Kidney (tissue), 14 donors: ENCODE results near the gene FAM83C. TPM values are rescaled to one million over a fixed set of nuclear protein-coding genes. Genes with fewer than 3 reads are reported as not detected.
A peak's percentile ranks its signal among the peaks of the same experiment; 100 is the strongest.

Source experiments
- DNase-seq, 5 donors: peaks; one replicate each; pipeline ENCODE4 v3.0.0-alpha.2; 2013 to 2020
- FAIRE-seq: peaks from 2 replicates; lab custom pipeline; 2012; peaks lifted over from hg19 to GRCh38; lab: Jason Lieb, UNC
- H3K27ac ChIP-seq, 2 donors: one replicate each; pipeline ENCODE4 v1.7.0; 2013; ENCODE audit warnings: low read depth in 2 of 2, low read length in 2 of 2, inconsistent platforms in 1 of 2
- H3K27me3 ChIP-seq: one replicate; pipeline ENCODE4 v1.7.1; 2013; ENCODE audit warnings: low read length, inconsistent platforms; ENCODE audit not compliant: control insufficient read depth, insufficient read depth
- H3K36me3 ChIP-seq, 3 donors: one replicate each; pipeline versions ENCODE4 v1.7.0 to v1.7.1; 2013; ENCODE audit warnings: low read length in 3 of 3, control low read depth in 1 of 3, inconsistent platforms in 1 of 3; ENCODE audit not compliant: insufficient read depth in 3 of 3, control insufficient read depth in 2 of 3
- H3K4me1 ChIP-seq, 3 donors: one replicate each; pipeline versions ENCODE4 v1.7.0 to v1.7.1; 2013; ENCODE audit warnings: low read length in 3 of 3, inconsistent platforms in 1 of 3, low read depth in 1 of 3; ENCODE audit not compliant: control insufficient read depth in 2 of 3, insufficient read depth in 2 of 3
- H3K4me3 ChIP-seq, 3 donors: one replicate each; pipeline versions ENCODE4 v1.7.0 to v1.8.1; 2013; ENCODE audit warnings: low read length in 3 of 3, control low read depth in 1 of 3, inconsistent platforms in 1 of 3
- H3K9ac ChIP-seq, 3 donors: one replicate each; pipeline versions ENCODE4 v1.7.0 to v1.7.1; 2013; ENCODE audit warnings: low read length in 3 of 3, control low read depth in 1 of 3, inconsistent platforms in 1 of 3
- H3K9me3 ChIP-seq, 3 donors: one replicate each; pipeline versions ENCODE4 v1.7.0 to v1.7.1; 2013; ENCODE audit warnings: low read length in 3 of 3, control low read depth in 1 of 3, inconsistent platforms in 1 of 3; ENCODE audit not compliant: control insufficient read depth in 2 of 3, insufficient read depth in 1 of 3
- CTCF ChIP-seq: IDR thresholded peaks from 3 replicates; pipeline ENCODE4 v1.5.1; 2012; ENCODE audit warnings: mild to moderate bottlenecking, moderate library complexity, borderline replicate concordance; ENCODE audit not compliant: insufficient read depth; ENCODE audit errors: extremely low read depth
- intact Hi-C: fragments of 100-400 bp; cut with DNase I; formaldehyde crosslinking; loops from one replicate; pipeline ENCODE4 v1.11.1; 2022
- polyA plus RNA-seq: library from polyadenylated mRNA; stranded (reverse); fragments of 350-450 nt; fragmentation: Illumina TruSeq; extraction: RNeasy Lipid Tissue Mini Kit (QIAGEN cat#74804); gene quantifications from one replicate; pipeline ENCODE4 v1.2.3, GENCODE V29; 2014; ENCODE audit warnings: low read depth, low replicate concordance; ENCODE audit not compliant: insufficient read depth
- total RNA-seq: library from RNA; stranded (reverse); fragmentation: NEBNext Ultra II Directional; extraction: Animal tissue kit (Norgen Biotek cat#: 25700); gene quantifications from one replicate; pipeline ENCODE4 v1.2.1, GENCODE V29; 2021
- donor health status: control.
- donor health status: control.
- donor health status: control.
- donor health status: control.
- donor health status: control.
- donor health status: DM: yes; HTN: yes; CAD: no.
- donor health status: Normal renal cell carcinoma (clear cell type).

FAM83C gene
- total and polyA plus RNA-seq, 2 donors from 2014 or later, result not detected

GRCh38 chr20:35279040-35279439 lies 13.2 kb downstream of the FAM83C start:
- H3K27me3 ChIP-seq, result no peaks in the 10 kb centered on the region
- peaks cover 9 to 42% (median 22%) of the 10 kb centered on the region in 3 donors for H3K36me3 ChIP-seq
- H3K9ac ChIP-seq, result peak overlapping the region in 2 of 3 donors; percentile 16 to 73
- peak in 2 of 5 donors; percentile 30 to 77 for DNase-seq
- FAIRE-seq, result no peak
- TF ChIP-seq CTCF, result no peak
- peak overlapping the region; percentile 96 for H3K27ac ChIP-seq
- no peak overlapping the region for H3K4me3 ChIP-seq
- intact Hi-C loops, result no loop called here
- peaks cover 0 to 34% (median 24%) of the 10 kb centered on the region in 3 donors for H3K4me1 ChIP-seq
- no peaks in the 10 kb centered on the region for H3K9me3 ChIP-seq

GRCh38 chr20:35277531-35278395 lies 14.5 kb downstream of the FAM83C start, which contains the start of gene MMP24OS:
Gene MMP24OS, minus strand, starts transcription at chr20:35278122. Its CDS starts 193 bp downstream, at chr20:35277929.
- intact Hi-C loops, result no loop called here
- Histone ChIP-seq H3K27ac (peak within 1 kb of the TSS; percentile 96), H3K9ac (peak within 1 kb of the TSS; percentile 68 to 96 (median 93)), H3K9me3 (no peaks in the 10 kb centered on the region), H3K27me3 (no peaks in the 10 kb centered on the region), H3K36me3 (peaks cover 9 to 43% (median 24%) of the 10 kb centered on the region in 3 donors), H3K4me3 (peak within 1 kb of the TSS; percentile 77 to 93 (median 87)), H3K4me1 (peaks cover 0 to 28% (median 16%) of the 10 kb centered on the region in 3 donors)
- peak; percentile 92 to 97 (median 96) for DNase-seq
- no peak for TF ChIP-seq CTCF
- FAIRE-seq, result no peak

GRCh38 chr20:35277127-35277526 lies 15.1 kb downstream of the FAM83C start:
- peak overlapping the region; percentile 96 for H3K27ac ChIP-seq
- no peaks in the 10 kb centered on the region for H3K9me3 ChIP-seq
- TF ChIP-seq CTCF, result no peak
- H3K36me3 ChIP-seq, result peaks cover 9 to 47% (median 24%) of the 10 kb centered on the region in 3 donors
- H3K4me1 ChIP-seq, result peaks cover 0 to 28% (median 16%) of the 10 kb centered on the region in 3 donors
- intact Hi-C loops, result no loop called here
- no peaks in the 10 kb centered on the region for H3K27me3 ChIP-seq
- no peak for FAIRE-seq
- peak overlapping the region; percentile 77 to 93 (median 87) for H3K4me3 ChIP-seq
- H3K9ac ChIP-seq, result peak overlapping the region; percentile 68 to 96 (median 93)
- DNase-seq, result peak in 1 of 5 donors; percentile 79
